Measurements from ENCODE around the gene IQGAP2. TPM values are rescaled to one million over a fixed set of nuclear protein-coding genes. Genes with fewer than 3 reads are reported as not detected.

IQGAP2 gene
- total and polyA plus RNA-seq, 2 donors (not counting 1 experiment from before 2014, with no cell fraction given) = 8.1 to 15.0 TPM

GRCh38 chr5:76552546-76552945 lies 149.5 kb downstream of the IQGAP2 start:
- DNase-seq = no peak
- ChIA-PET POLR2A (no interaction called here), CTCF (interaction anchor here (1.1 kb wide), 1 partner anchor 10 kb away, joined by 3 read pairs; no protein-coding TSS in a partner anchor)

GRCh38 chr5:76553251-76553650 lies 150.2 kb downstream of the IQGAP2 start:
- Histone ChIP-seq H3K4me1 (ENCODE audit: control insufficient read depth in 2 of 2, insufficient read depth in 2 of 2, low read length in 2 of 2) (peaks cover 13 to 15% of the 10 kb centered on the region in 2 donors), H2AFZ (ENCODE audit: insufficient read depth, low read depth, low read length, poor library complexity, severe bottlenecking) (no peak overlapping the region), H3K27me3 (replicated peaks in 1 of 4; ENCODE audit: control extremely low read depth in 1 of 4, control insufficient read depth in 3 of 4, insufficient read depth in 4 of 4, low read length in 3 of 4) (no peaks in the 10 kb centered on the region), H3K9ac (ENCODE audit: low read length) (no peak overlapping the region), H4K20me1 (ENCODE audit: control insufficient read depth, insufficient read depth, low read length, poor library complexity, severe bottlenecking) (no peaks in the 10 kb centered on the region), H3K79me2 (ENCODE audit: control insufficient read depth, insufficient read depth, low read length) (peaks cover 2% of the 10 kb centered on the region), H3K4me3 (ENCODE audit: control extremely low read depth in 1 of 5, extremely low read depth in 1 of 5, insufficient read depth in 1 of 5, low read depth in 2 of 5, low read length in 4 of 5) (no peak overlapping the region), H3K36me3 (replicated peaks in 1 of 2; ENCODE audit: control extremely low read depth in 1 of 2, control insufficient read depth in 1 of 2, extremely low read depth in 1 of 2, insufficient read depth in 2 of 2, low read length in 1 of 2) (no peaks in the 10 kb centered on the region), H3K9me3 (ENCODE audit: control extremely low read depth in 1 of 3, control insufficient read depth in 2 of 3, insufficient read depth in 1 of 3, low read length in 2 of 3) (no peaks in the 10 kb centered on the region), H3K27ac (ENCODE audit: low read length in 2 of 2) (no peak overlapping the region), H3K4me2 (replicated peaks; ENCODE audit: low read depth, low read length, poor library complexity, severe bottlenecking) (no peak overlapping the region)
- Mint-ChIP-seq H3K4me3 (no peak overlapping the region), H3K27me3 (no peaks in the 10 kb centered on the region), H3K27ac (no peak overlapping the region), H3K9me3 (ENCODE audit: insufficient read depth) (no peaks in the 10 kb centered on the region), H3K4me1 (peaks cover 26% of the 10 kb centered on the region)
- TF ChIP-seq EZH2 (IDR thresholded peaks at IDR 0.05; ENCODE audit: borderline replicate concordance, insufficient read depth, low read depth, low read length, poor library complexity, severe bottlenecking) = no peak
- no peak for TF ChIP-seq CTCF (IDR thresholded peaks at IDR 0.05)
- DNase-seq (no peak), ATAC-seq (ENCODE audit: low read depth) (no peak)
- WGBS (ENCODE audit: insufficient coverage) = no CpG with 5 or more reads among the region's 2 CpGs
- ChIA-PET CTCF (no interaction called here), POLR2A (no interaction called here)
- intact Hi-C loops (cut with micrococcal nuclease) = no loop called here

More at GRCh38 chr5:76552546-76552945, 149.5 kb downstream of the IQGAP2 start:
- no peak overlapping the region for H3K27ac Mint-ChIP-seq
- intact Hi-C loops (cut with micrococcal nuclease) = no loop called here
- TF ChIP-seq CTCF (IDR thresholded peaks at IDR 0.05) (no peak), EZH2 (IDR thresholded peaks at IDR 0.05; ENCODE audit: borderline replicate concordance, insufficient read depth, low read depth, low read length, poor library complexity, severe bottlenecking) (no peak)
- Histone ChIP-seq H3K36me3 (replicated peaks in 1 of 2; ENCODE audit: control extremely low read depth in 1 of 2, control insufficient read depth in 1 of 2, extremely low read depth in 1 of 2, insufficient read depth in 2 of 2, low read length in 1 of 2) (no peaks in the 10 kb centered on the region), H3K4me1 (ENCODE audit: control insufficient read depth in 2 of 2, insufficient read depth in 2 of 2, low read length in 2 of 2) (peaks cover 20 to 22% of the 10 kb centered on the region in 2 donors), H3K79me2 (ENCODE audit: control insufficient read depth, insufficient read depth, low read length) (peaks cover 2% of the 10 kb centered on the region), H3K9ac (ENCODE audit: low read length) (no peak overlapping the region), H3K9me3 (ENCODE audit: control extremely low read depth in 1 of 3, control insufficient read depth in 2 of 3, insufficient read depth in 1 of 3, low read length in 2 of 3) (no peaks in the 10 kb centered on the region), H3K27me3 (replicated peaks in 1 of 4; ENCODE audit: control extremely low read depth in 1 of 4, control insufficient read depth in 3 of 4, insufficient read depth in 4 of 4, low read length in 3 of 4) (no peaks in the 10 kb centered on the region), H4K20me1 (ENCODE audit: control insufficient read depth, insufficient read depth, low read length, poor library complexity, severe bottlenecking) (no peaks in the 10 kb centered on the region), H3K4me3 (ENCODE audit: control extremely low read depth in 1 of 5, extremely low read depth in 1 of 5, insufficient read depth in 1 of 5, low read depth in 2 of 5, low read length in 4 of 5) (no peak overlapping the region), H3K27ac (ENCODE audit: low read length in 2 of 2) (no peak overlapping the region), H2AFZ (ENCODE audit: insufficient read depth, low read depth, low read length, poor library complexity, severe bottlenecking) (no peak overlapping the region), H3K4me2 (replicated peaks; ENCODE audit: low read depth, low read length, poor library complexity, severe bottlenecking) (no peak overlapping the region)
- no peaks in the 10 kb centered on the region for H3K27me3 Mint-ChIP-seq
- no peak overlapping the region for H3K4me3 Mint-ChIP-seq
- no peaks in the 10 kb centered on the region for H3K9me3 Mint-ChIP-seq (ENCODE audit: insufficient read depth)
- WGBS (ENCODE audit: insufficient coverage) = no CpG with 5 or more reads among the region's 1 CpG
- ATAC-seq (ENCODE audit: low read depth) = no peak
- peaks cover 31% of the 10 kb centered on the region for H3K4me1 Mint-ChIP-seq
